HEK293 (cell line): ENCODE results near the gene NOPCHAP1.

Experiments used
- BCL11A ChIP-seq: fragments of 450-650 bp; formaldehyde crosslinking; IDR thresholded peaks from 2 replicates; pipeline ENCODE4 v1.5.1; 2016; ENCODE audit warnings: low read depth, missing biosample characterization, missing genetic modification characterization
- EGR2 ChIP-seq: fragments of 450-650 bp; formaldehyde crosslinking; IDR thresholded peaks from 2 replicates; pipeline ENCODE4 v1.5.1; 2016; ENCODE audit warnings: low read depth, missing biosample characterization, missing genetic modification characterization
- GLIS2 ChIP-seq: fragments of 450-650 bp; formaldehyde crosslinking; IDR thresholded peaks from 2 replicates; pipeline ENCODE4 v1.5.1; 2016; ENCODE audit warnings: missing biosample characterization, missing genetic modification characterization
- KLF9 ChIP-seq: fragments of 450-650 bp; formaldehyde crosslinking; IDR thresholded peaks from 2 replicates; pipeline ENCODE4 v1.5.1; 2016; ENCODE audit warnings: missing biosample characterization, missing genetic modification characterization, low read depth
- WT1 ChIP-seq: fragments of 450-650 bp; formaldehyde crosslinking; IDR thresholded peaks from 2 replicates; pipeline ENCODE4 v1.5.1; 2016; ENCODE audit warnings: missing biosample characterization, missing genetic modification characterization
- YY2 ChIP-seq: fragments of 450-650 bp; formaldehyde crosslinking; IDR thresholded peaks from 2 replicates; pipeline ENCODE4 v1.5.1; 2016; ENCODE audit warnings: missing biosample characterization, missing genetic modification characterization
- ZFHX2 ChIP-seq: fragments of 450-650 bp; formaldehyde crosslinking; conservative IDR thresholded peaks from 2 replicates; pipeline ENCODE4 v1.5.1; 2016; ENCODE audit warnings: missing biosample characterization, missing genetic modification characterization
- ZNF114 ChIP-seq: fragments of 450-650 bp; formaldehyde crosslinking; IDR thresholded peaks from 2 replicates; pipeline ENCODE4 v1.5.0; 2017; ENCODE audit warnings: missing biosample characterization, missing genetic modification characterization
- ZNF140 ChIP-seq: fragments of 450-650 bp; formaldehyde crosslinking; IDR thresholded peaks from 2 replicates; pipeline ENCODE4 v1.5.1; 2016; ENCODE audit warnings: missing biosample characterization, missing genetic modification characterization
- ZNF155 ChIP-seq: fragments of 450-650 bp; formaldehyde crosslinking; IDR thresholded peaks from 2 replicates; pipeline ENCODE4 v1.5.1; 2016; ENCODE audit warnings: missing biosample characterization, missing genetic modification characterization
- ZNF239 ChIP-seq: fragments of 450-650 bp; formaldehyde crosslinking; IDR thresholded peaks from 2 replicates; pipeline ENCODE4 v1.5.1; 2016; ENCODE audit warnings: missing biosample characterization, missing genetic modification characterization
- ZNF335 ChIP-seq: fragments of 450-650 bp; formaldehyde crosslinking; conservative IDR thresholded peaks from 2 replicates; pipeline ENCODE4 v1.5.1; 2016; ENCODE audit warnings: missing biosample characterization, missing genetic modification characterization
- ZNF341 ChIP-seq: fragments of 450-650 bp; formaldehyde crosslinking; IDR thresholded peaks from 2 replicates; pipeline ENCODE4; 2016; ENCODE audit warnings: low read depth, missing biosample characterization, missing genetic modification characterization
- ZNF366 ChIP-seq: fragments of 450-650 bp; formaldehyde crosslinking; conservative IDR thresholded peaks from 2 replicates; pipeline ENCODE4 v1.5.1; 2016; ENCODE audit warnings: missing biosample characterization, missing genetic modification characterization
- ZNF426 ChIP-seq: fragments of 450-650 bp; formaldehyde crosslinking; IDR thresholded peaks from 2 replicates; pipeline ENCODE4 v1.5.1; 2017; ENCODE audit warnings: missing biosample characterization, missing genetic modification characterization, mild to moderate bottlenecking, inconsistent platforms, moderate library complexity
- ZNF433 ChIP-seq: fragments of 450-650 bp; formaldehyde crosslinking; IDR thresholded peaks from 2 replicates; pipeline ENCODE4 v1.5.1; 2016; ENCODE audit warnings: missing biosample characterization, missing genetic modification characterization, low read depth
- ZNF48 ChIP-seq: fragments of 450-650 bp; formaldehyde crosslinking; IDR thresholded peaks from 2 replicates; pipeline ENCODE4 v1.5.1; 2016; ENCODE audit warnings: missing biosample characterization, missing genetic modification characterization
- ZNF596 ChIP-seq: fragments of 450-650 bp; IDR thresholded peaks from 2 replicates; pipeline ENCODE4 v1.5.0; 2018; ENCODE audit warnings: missing biosample characterization, mild to moderate bottlenecking, missing genetic modification characterization, moderate library complexity
- ZNF621 ChIP-seq: fragments of 450-650 bp; formaldehyde crosslinking; IDR thresholded peaks from 2 replicates; pipeline ENCODE4 v1.5.1; 2017; ENCODE audit warnings: missing biosample characterization, missing genetic modification characterization
- ZNF830 ChIP-seq: fragments of 450-650 bp; IDR thresholded peaks from 2 replicates; pipeline ENCODE4 v1.5.0; 2018; ENCODE audit warnings: missing biosample characterization, missing genetic modification characterization, low read depth, mild to moderate bottlenecking, moderate library complexity
- ZSCAN23 ChIP-seq: fragments of 450-650 bp; formaldehyde crosslinking; IDR thresholded peaks from 2 replicates; pipeline ENCODE4 v1.5.1; 2016; ENCODE audit warnings: missing biosample characterization, missing genetic modification characterization
- TF ChIP-seq, protein P1 (sequence below): fragments of 450-650 bp; formaldehyde crosslinking; IDR thresholded peaks from 2 replicates; pipeline ENCODE4 v1.5.1; 2016; ENCODE audit warnings: missing biosample characterization, missing genetic modification characterization
- TF ChIP-seq, protein P2 (sequence below): fragments of 450-650 bp; formaldehyde crosslinking; IDR thresholded peaks from 2 replicates; pipeline ENCODE4 v1.5.1; 2016; ENCODE audit warnings: missing biosample characterization, missing genetic modification characterization
- TF ChIP-seq, protein P3 (sequence below): fragments of 450-650 bp; formaldehyde crosslinking; IDR thresholded peaks from 2 replicates; pipeline ENCODE4 v1.5.1; 2017; ENCODE audit warnings: missing biosample characterization, missing genetic modification characterization
- TF ChIP-seq, protein P4 (sequence below): fragments of 450-650 bp; formaldehyde crosslinking; IDR thresholded peaks from 2 replicates; pipeline ENCODE4 v1.5.1; 2016; ENCODE audit warnings: missing biosample characterization, missing genetic modification characterization
- TF ChIP-seq, protein P5 (sequence below): fragments of 450-650 bp; formaldehyde crosslinking; IDR thresholded peaks from 2 replicates; pipeline ENCODE4 v1.5.1; 2016; ENCODE audit warnings: missing biosample characterization, missing genetic modification characterization, borderline replicate concordance
- TF ChIP-seq, protein P6 (sequence below): fragments of 450-650 bp; formaldehyde crosslinking; IDR thresholded peaks from 2 replicates; pipeline ENCODE4 v1.5.1; 2016; ENCODE audit warnings: missing biosample characterization, missing genetic modification characterization
- TF ChIP-seq, protein P7 (sequence below): fragments of 450-650 bp; formaldehyde crosslinking; IDR thresholded peaks from 2 replicates; pipeline ENCODE4 v1.5.1; 2016; ENCODE audit warnings: missing biosample characterization, missing genetic modification characterization

NOPCHAP1 gene

DNA sequence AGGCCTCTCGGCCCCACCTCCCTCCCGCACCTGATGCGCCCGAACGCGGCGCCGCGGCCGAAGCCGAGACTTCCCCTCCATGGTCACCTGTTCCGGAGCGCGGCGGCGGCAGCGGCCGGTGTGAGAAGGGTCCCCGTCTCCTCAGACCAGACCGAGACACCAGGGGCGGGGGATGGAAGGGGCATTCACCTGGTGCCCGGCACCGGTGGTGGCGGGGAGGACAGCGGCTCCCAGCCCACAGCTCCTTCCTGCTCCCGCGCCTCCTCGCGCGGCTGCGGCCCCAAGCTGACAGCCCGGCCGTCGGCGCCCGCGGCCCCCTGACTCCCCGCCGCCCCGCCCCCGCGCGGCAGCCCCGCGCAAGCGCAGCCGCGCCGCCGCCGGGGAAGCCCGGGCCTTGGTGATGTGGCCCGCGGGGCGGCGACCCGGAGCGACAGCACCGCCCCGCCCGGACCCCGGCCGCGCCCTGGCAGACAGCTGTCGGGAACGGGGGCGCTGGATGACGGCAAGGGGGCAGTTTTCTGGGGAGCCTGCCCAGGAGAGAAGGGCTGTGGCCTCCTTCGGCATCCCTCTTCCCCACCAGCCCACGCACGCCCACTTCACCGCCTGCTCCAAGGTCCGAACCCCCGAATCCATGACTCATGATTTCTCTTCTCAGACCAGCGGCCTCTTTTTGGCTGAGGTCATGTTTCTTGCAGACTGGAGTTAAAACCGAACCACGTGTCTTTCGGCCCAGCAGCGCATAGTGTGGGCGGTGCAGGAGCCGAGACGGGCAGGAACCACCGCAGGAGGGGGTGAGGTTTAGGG lies 27.9 kb upstream of the NOPCHAP1 start, which contains the start of gene SLC41A2 (continued):
- TF ChIP-seq KLF9 (tag by site-specific recombination) (peak; percentile 92), ZNF426 (no peak), WT1 (tag by site-specific recombination) (peak; percentile 8; the same call in 1 of the 2 replicates), ZNF596 (tag by site-specific recombination) (peak; percentile 34; the same call in 1 of the 2 replicates), ZNF48 (tag by site-specific recombination) (no peak), EGR2 (tag by site-specific recombination) (peak; percentile 97), ZFHX2 (tag by site-specific recombination) (peak; percentile 99), ZNF830 (tag by site-specific recombination) (no peak), ZNF433 (tag by site-specific recombination) (no peak), ZNF621 (no peak), ZSCAN23 (tag by site-specific recombination) (no peak; the same call in 1 of the 2 replicates), ZNF335 (tag by site-specific recombination) (peak; percentile 92), ZNF140 (no peak), YY2 (tag by site-specific recombination) (no peak), ZNF341 (tag by site-specific recombination) (peak; percentile 35), ZNF366 (tag by site-specific recombination) (peak; percentile 68), ZNF239 (tag by site-specific recombination) (no peak; the same call in 1 of the 2 replicates), BCL11A (tag by site-specific recombination) (peak; percentile 92), GLIS2 (peak; percentile 54), ZNF155 (tag by site-specific recombination) (no peak), ZNF114 (no peak)
- TF ChIP-seq, protein P1, sequence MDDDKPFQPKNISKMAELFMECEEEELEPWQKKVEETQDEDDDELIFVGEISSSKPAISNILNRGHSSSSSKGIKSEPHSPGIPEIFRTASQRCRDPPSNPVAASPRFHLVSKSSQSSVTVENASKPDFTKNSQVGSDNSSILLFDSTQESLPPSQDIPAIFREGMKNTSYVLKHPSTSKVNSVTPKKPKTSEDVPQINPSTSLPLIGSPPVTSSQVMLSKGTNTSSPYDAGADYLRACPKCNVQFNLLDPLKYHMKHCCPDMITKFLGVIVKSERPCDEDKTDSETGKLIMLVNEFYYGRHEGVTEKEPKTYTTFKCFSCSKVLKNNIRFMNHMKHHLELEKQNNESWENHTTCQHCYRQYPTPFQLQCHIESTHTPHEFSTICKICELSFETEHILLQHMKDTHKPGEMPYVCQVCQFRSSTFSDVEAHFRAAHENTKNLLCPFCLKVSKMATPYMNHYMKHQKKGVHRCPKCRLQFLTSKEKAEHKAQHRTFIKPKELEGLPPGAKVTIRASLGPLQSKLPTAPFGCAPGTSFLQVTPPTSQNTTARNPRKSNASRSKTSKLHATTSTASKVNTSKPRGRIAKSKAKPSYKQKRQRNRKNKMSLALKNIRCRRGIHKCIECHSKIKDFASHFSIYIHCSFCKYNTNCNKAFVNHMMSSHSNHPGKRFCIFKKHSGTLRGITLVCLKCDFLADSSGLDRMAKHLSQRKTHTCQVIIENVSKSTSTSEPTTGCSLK (tag by site-specific recombination): no peak
- TF ChIP-seq, protein P2, sequence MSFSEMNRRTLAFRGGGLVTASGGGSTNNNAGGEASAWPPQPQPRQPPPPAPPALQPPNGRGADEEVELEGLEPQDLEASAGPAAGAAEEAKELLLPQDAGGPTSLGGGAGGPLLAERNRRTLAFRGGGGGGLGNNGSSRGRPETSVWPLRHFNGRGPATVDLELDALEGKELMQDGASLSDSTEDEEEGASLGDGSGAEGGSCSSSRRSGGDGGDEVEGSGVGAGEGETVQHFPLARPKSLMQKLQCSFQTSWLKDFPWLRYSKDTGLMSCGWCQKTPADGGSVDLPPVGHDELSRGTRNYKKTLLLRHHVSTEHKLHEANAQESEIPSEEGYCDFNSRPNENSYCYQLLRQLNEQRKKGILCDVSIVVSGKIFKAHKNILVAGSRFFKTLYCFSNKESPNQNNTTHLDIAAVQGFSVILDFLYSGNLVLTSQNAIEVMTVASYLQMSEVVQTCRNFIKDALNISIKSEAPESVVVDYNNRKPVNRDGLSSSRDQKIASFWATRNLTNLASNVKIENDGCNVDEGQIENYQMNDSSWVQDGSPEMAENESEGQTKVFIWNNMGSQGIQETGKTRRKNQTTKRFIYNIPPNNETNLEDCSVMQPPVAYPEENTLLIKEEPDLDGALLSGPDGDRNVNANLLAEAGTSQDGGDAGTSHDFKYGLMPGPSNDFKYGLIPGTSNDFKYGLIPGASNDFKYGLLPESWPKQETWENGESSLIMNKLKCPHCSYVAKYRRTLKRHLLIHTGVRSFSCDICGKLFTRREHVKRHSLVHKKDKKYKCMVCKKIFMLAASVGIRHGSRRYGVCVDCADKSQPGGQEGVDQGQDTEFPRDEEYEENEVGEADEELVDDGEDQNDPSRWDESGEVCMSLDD (tag by site-specific recombination): peak; percentile 92
- TF ChIP-seq, protein P3, sequence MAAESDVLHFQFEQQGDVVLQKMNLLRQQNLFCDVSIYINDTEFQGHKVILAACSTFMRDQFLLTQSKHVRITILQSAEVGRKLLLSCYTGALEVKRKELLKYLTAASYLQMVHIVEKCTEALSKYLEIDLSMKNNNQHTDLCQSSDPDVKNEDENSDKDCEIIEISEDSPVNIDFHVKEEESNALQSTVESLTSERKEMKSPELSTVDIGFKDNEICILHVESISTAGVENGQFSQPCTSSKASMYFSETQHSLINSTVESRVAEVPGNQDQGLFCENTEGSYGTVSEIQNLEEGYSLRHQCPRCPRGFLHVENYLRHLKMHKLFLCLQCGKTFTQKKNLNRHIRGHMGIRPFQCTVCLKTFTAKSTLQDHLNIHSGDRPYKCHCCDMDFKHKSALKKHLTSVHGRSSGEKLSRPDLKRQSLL (tag by site-specific recombination): no peak
- TF ChIP-seq, protein P4, sequence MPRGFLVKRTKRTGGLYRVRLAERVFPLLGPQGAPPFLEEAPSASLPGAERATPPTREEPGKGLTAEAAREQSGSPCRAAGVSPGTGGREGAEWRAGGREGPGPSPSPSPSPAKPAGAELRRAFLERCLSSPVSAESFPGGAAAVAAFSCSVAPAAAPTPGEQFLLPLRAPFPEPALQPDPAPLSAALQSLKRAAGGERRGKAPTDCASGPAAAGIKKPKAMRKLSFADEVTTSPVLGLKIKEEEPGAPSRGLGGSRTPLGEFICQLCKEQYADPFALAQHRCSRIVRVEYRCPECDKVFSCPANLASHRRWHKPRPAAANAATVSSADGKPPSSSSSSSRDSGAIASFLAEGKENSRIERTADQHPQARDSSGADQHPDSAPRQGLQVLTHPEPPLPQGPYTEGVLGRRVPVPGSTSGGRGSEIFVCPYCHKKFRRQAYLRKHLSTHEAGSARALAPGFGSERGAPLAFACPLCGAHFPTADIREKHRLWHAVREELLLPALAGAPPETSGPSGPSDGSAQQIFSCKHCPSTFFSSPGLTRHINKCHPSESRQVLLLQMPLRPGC: peak; percentile 21; the same call in 1 of the 2 replicates
- TF ChIP-seq, protein P5, sequence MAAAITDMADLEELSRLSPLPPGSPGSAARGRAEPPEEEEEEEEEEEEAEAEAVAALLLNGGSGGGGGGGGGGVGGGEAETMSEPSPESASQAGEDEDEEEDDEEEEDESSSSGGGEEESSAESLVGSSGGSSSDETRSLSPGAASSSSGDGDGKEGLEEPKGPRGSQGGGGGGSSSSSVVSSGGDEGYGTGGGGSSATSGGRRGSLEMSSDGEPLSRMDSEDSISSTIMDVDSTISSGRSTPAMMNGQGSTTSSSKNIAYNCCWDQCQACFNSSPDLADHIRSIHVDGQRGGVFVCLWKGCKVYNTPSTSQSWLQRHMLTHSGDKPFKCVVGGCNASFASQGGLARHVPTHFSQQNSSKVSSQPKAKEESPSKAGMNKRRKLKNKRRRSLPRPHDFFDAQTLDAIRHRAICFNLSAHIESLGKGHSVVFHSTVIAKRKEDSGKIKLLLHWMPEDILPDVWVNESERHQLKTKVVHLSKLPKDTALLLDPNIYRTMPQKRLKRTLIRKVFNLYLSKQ: no peak
- TF ChIP-seq, protein P6, sequence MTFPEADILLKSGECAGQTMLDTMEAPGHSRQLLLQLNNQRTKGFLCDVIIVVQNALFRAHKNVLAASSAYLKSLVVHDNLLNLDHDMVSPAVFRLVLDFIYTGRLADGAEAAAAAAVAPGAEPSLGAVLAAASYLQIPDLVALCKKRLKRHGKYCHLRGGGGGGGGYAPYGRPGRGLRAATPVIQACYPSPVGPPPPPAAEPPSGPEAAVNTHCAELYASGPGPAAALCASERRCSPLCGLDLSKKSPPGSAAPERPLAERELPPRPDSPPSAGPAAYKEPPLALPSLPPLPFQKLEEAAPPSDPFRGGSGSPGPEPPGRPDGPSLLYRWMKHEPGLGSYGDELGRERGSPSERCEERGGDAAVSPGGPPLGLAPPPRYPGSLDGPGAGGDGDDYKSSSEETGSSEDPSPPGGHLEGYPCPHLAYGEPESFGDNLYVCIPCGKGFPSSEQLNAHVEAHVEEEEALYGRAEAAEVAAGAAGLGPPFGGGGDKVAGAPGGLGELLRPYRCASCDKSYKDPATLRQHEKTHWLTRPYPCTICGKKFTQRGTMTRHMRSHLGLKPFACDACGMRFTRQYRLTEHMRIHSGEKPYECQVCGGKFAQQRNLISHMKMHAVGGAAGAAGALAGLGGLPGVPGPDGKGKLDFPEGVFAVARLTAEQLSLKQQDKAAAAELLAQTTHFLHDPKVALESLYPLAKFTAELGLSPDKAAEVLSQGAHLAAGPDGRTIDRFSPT (tag by site-specific recombination): peak; percentile 95; the same call in 1 of the 2 replicates
- TF ChIP-seq, protein P7, sequence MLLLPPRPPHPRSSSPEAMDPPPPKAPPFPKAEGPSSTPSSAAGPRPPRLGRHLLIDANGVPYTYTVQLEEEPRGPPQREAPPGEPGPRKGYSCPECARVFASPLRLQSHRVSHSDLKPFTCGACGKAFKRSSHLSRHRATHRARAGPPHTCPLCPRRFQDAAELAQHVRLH (tag by site-specific recombination): no peak
